ENCODE data around the gene COL4A5.

COL4A5 gene

DNA sequence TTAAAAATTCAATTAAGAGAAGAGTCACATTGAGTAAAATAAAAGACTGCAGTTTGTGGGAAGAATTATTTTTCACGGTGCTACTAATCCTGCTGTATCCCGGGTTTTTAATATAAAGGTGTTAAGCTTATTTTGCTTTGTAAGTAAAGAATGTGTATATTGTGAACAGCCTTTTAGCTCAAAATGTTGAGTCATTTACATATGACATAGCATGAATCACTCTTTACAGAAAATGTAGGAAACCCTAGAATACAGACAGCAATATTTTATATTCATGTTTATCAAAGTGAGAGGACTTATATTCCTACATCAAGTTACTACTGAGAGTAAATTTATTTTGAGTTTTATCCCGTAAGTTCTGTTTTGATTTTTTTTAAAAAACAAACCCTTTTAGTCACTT, 257.1 kb downstream of the COL4A5 start:
- no peak for FAIRE-seq
- no peak for TF ChIP-seq SPI1 (IDR thresholded peaks at IDR 0.05; ENCODE audit: low read depth, low read length)
- no peak for TF ChIP-seq TAF1 (IDR thresholded peaks at IDR 0.05; ENCODE audit: low read depth, low read length)
- TF ChIP-seq POLR2A (IDR thresholded peaks at IDR 0.05; ENCODE audit: low read depth, low read length): no peak
- no peak for TF ChIP-seq POU2F2 (IDR thresholded peaks at IDR 0.05; ENCODE audit: low read depth, low read length)
- TF ChIP-seq POLR2AphosphoS5 (IDR thresholded peaks at IDR 0.05; ENCODE audit: low read depth, low read length): no peak
- TF ChIP-seq PAX5 (IDR thresholded peaks at IDR 0.05; ENCODE audit: insufficient read depth, low read length, severe bottlenecking): no peak
- DNase-seq (ENCODE audit: insufficient read length, low spot score): no peak

DNA sequence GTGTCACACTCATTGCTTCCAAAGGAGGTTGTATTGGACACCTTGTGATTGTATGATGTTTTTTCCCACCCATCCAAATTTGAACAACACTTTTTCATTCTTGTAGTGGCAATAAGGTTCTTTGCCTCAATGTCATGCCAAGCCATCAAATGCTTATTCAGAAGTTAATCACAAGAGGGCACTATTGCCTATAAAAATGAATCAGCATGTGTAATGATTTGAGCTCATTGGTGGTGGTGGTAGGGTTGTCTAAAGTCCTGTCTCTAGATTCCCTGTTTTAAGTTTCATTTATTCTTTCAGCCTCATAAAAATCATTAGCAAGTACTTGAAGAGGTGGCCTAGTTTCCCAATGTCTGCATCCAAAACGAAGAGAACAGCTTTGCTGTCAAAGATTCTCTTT, 259.7 kb downstream of the COL4A5 start:
- TF ChIP-seq SPI1 (IDR thresholded peaks at IDR 0.05; ENCODE audit: low read depth, low read length) (no peak), PAX5 (IDR thresholded peaks at IDR 0.05; ENCODE audit: insufficient read depth, low read length, severe bottlenecking) (no peak), POLR2AphosphoS5 (IDR thresholded peaks at IDR 0.05; ENCODE audit: low read depth, low read length) (no peak), POU2F2 (IDR thresholded peaks at IDR 0.05; ENCODE audit: low read depth, low read length) (no peak), TAF1 (IDR thresholded peaks at IDR 0.05; ENCODE audit: low read depth, low read length) (no peak), POLR2A (IDR thresholded peaks at IDR 0.05; ENCODE audit: low read depth, low read length) (no peak)
- no peak for FAIRE-seq
- no peak for DNase-seq (ENCODE audit: insufficient read length, low spot score)

DNA sequence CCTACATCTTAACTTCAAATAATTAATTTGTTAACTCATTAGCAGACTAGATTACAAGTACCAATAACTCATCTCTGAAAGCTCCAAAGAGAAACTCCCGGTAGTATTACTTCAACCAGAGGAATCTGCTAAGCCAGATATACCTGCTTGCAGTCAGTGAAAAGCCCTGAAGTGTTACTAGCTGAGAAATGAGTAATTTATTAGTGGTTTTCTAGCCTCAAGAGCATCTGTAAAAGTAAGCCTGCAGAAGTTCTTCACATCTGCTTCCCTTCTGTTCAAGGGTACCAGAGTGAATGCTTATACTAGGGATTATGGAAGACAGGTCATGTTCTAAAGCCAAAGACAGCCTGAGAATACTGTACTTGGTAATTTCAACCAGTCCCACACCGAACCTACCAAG, 262.0 kb downstream of the COL4A5 start:
- no peak for DNase-seq (ENCODE audit: insufficient read length, low spot score)
- TF ChIP-seq SPI1 (IDR thresholded peaks at IDR 0.05; ENCODE audit: low read depth, low read length): no peak
- TF ChIP-seq POLR2AphosphoS5 (IDR thresholded peaks at IDR 0.05; ENCODE audit: low read depth, low read length): no peak
- no peak for TF ChIP-seq PAX5 (IDR thresholded peaks at IDR 0.05; ENCODE audit: insufficient read depth, low read length, severe bottlenecking)
- TF ChIP-seq POLR2A (IDR thresholded peaks at IDR 0.05; ENCODE audit: low read depth, low read length): no peak
- no peak for TF ChIP-seq TAF1 (IDR thresholded peaks at IDR 0.05; ENCODE audit: low read depth, low read length)
- TF ChIP-seq POU2F2 (IDR thresholded peaks at IDR 0.05; ENCODE audit: low read depth, low read length): no peak
- FAIRE-seq: no peak

DNA sequence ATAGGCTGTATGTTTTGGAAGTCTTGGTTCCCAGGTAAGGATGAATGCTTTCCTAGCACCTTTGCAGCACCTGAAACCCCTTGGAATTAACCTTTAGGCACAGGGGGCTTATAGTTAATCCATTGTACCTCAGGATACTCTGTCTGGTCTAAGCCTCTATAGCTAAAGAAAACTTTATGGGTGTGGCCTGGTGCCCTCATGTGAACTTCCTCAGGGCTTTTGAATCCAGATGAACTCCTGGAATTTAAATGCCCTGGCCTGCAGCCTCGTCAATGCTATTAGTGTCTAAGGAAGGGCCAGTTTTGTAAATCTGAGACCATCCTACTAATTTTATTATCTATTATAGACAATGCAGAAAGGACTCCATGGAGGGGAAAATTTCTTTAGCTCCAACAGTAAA, 262.9 kb downstream of the COL4A5 start:
- FAIRE-seq (no peak), DNase-seq (ENCODE audit: insufficient read length, low spot score) (no peak)
- TF ChIP-seq POLR2A (IDR thresholded peaks at IDR 0.05; ENCODE audit: low read depth, low read length) (no peak), POU2F2 (IDR thresholded peaks at IDR 0.05; ENCODE audit: low read depth, low read length) (no peak), POLR2AphosphoS5 (IDR thresholded peaks at IDR 0.05; ENCODE audit: low read depth, low read length) (no peak), TAF1 (IDR thresholded peaks at IDR 0.05; ENCODE audit: low read depth, low read length) (no peak), PAX5 (IDR thresholded peaks at IDR 0.05; ENCODE audit: insufficient read depth, low read length, severe bottlenecking) (no peak), SPI1 (IDR thresholded peaks at IDR 0.05; ENCODE audit: low read depth, low read length) (no peak)

DNA sequence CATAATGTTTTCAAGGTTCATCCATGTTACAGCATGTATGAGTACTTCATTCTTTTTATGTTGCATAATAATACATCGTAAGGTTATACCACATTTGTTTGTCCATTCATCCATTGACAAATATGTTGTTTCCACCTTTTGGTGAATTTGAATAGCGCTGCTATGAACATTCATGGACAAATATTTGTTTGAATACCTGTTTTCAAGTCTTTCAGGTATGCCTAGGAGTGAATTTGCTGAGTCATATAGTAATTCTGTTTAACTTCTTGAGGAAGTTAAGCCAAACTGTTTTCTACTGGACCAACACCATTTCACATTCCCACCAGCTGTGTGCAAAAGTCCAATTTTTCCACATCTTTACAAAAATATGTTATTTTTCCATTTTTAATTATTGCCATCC, 265.2 kb downstream of the COL4A5 start:
- no peak for DNase-seq (ENCODE audit: insufficient read length, low spot score)
- no peak for TF ChIP-seq POLR2AphosphoS5 (IDR thresholded peaks at IDR 0.05; ENCODE audit: low read depth, low read length)
- no peak for TF ChIP-seq PAX5 (IDR thresholded peaks at IDR 0.05; ENCODE audit: insufficient read depth, low read length, severe bottlenecking)
- TF ChIP-seq TAF1 (IDR thresholded peaks at IDR 0.05; ENCODE audit: low read depth, low read length): no peak
- TF ChIP-seq SPI1 (IDR thresholded peaks at IDR 0.05; ENCODE audit: low read depth, low read length): no peak
- no peak for FAIRE-seq

DNA sequence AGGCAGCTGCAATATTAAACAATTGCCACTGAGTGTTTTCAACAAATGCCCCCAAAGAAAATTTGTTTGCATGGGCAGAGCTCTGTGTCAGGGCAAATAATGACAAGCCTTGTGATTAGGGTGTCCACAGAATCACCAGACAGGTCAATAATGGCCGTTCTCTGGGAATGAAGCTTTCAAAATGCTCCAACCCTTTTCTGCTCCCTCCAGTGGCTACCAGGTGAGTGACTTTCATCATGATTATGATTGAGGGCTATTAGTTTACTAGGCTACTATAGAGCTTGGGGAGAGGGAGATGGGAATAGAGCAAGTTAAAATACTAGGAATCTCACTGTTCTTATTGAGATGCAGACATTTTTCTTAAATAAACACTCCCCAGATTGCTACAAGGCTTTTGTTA, 273.2 kb downstream of the COL4A5 start:
- no peak for DNase-seq (ENCODE audit: insufficient read length, low spot score)
- no peak for FAIRE-seq
- no peak for TF ChIP-seq TAF1 (IDR thresholded peaks at IDR 0.05; ENCODE audit: low read depth, low read length)

DNA sequence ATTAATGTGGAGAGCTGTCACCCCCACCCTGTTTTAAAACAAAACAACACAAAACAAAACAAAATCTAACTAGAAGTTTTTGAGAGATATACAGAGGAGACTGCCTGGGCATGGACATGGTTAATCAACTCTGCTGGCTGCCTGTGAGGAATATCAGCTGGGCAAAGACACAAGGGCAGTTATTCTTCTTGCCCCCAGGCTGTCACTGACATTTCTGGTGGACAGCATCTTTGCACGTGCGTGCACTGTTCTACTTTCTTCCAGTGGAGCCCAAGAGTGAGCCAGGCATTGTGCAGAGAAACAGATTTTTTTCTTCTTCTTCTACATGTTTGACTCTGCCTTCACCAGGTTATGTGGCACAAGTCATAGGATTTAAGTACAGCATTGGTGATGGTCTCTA, 282.9 kb downstream of the COL4A5 start:
- no peak for DNase-seq (ENCODE audit: insufficient read length, low spot score)
- FAIRE-seq: no peak
- TF ChIP-seq TAF1 (IDR thresholded peaks at IDR 0.05; ENCODE audit: low read depth, low read length): no peak
- no peak for TF ChIP-seq POLR2A (IDR thresholded peaks at IDR 0.05; ENCODE audit: low read depth, low read length)
- TF ChIP-seq POLR2AphosphoS5 (IDR thresholded peaks at IDR 0.05; ENCODE audit: low read depth, low read length): no peak
- TF ChIP-seq SPI1 (IDR thresholded peaks at IDR 0.05; ENCODE audit: low read depth, low read length): no peak
- no peak for TF ChIP-seq POU2F2 (IDR thresholded peaks at IDR 0.05; ENCODE audit: low read depth, low read length)
- no peak for TF ChIP-seq PAX5 (IDR thresholded peaks at IDR 0.05; ENCODE audit: insufficient read depth, low read length, severe bottlenecking)

DNA sequence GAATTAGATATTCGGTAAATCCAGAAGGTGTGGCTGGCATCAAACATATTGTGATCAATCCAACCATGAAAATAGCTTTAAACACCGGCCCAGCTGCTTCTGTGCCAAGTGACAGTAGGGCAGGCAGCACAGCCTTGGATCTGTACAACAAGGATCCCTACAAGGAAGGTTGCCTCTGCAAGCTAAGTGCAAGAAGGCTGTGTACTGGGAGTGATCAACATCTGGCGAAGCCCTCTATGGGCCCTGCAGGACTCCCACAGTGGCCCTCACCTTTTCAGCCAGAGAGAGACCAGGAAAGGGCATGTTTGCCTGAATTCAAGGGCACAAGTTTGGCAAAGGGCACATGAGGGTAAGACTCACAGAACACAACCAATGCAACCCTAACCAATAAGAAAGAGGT, 287.1 kb downstream of the COL4A5 start:
- TF ChIP-seq PAX5 (IDR thresholded peaks at IDR 0.05; ENCODE audit: insufficient read depth, low read length, severe bottlenecking) (no peak), POLR2AphosphoS5 (IDR thresholded peaks at IDR 0.05; ENCODE audit: low read depth, low read length) (no peak), POLR2A (IDR thresholded peaks at IDR 0.05; ENCODE audit: low read depth, low read length) (no peak), SPI1 (IDR thresholded peaks at IDR 0.05; ENCODE audit: low read depth, low read length) (no peak), POU2F2 (IDR thresholded peaks at IDR 0.05; ENCODE audit: low read depth, low read length) (no peak), TAF1 (IDR thresholded peaks at IDR 0.05; ENCODE audit: low read depth, low read length) (no peak)
- DNase-seq (ENCODE audit: insufficient read length, low spot score) (no peak), FAIRE-seq (no peak)

DNA sequence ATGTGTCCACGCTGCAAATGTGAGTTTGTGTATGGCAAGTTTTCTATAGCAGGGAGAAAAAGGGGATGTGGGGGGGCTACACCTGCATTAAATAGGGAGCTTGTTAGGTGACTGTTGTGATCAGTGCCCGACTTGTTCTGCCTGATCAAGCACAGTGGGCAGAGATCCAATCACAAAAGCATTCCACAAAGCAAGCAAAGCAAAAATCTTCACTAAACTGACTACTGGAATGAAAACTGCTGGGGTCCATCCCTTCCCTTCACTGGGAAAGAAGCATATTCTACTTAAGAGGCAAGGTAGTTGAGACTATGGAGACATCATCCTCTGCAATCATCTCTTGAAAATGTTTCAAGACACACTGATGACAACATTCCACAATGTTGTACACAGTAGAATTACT, 291.5 kb downstream of the COL4A5 start:
- FAIRE-seq (no peak), DNase-seq (ENCODE audit: insufficient read length, low spot score) (no peak)
- TF ChIP-seq POLR2AphosphoS5 (IDR thresholded peaks at IDR 0.05; ENCODE audit: low read depth, low read length) (no peak), TAF1 (IDR thresholded peaks at IDR 0.05; ENCODE audit: low read depth, low read length) (no peak), POU2F2 (IDR thresholded peaks at IDR 0.05; ENCODE audit: low read depth, low read length) (no peak), SPI1 (IDR thresholded peaks at IDR 0.05; ENCODE audit: low read depth, low read length) (no peak), PAX5 (IDR thresholded peaks at IDR 0.05; ENCODE audit: insufficient read depth, low read length, severe bottlenecking) (no peak), POLR2A (IDR thresholded peaks at IDR 0.05; ENCODE audit: low read depth, low read length) (no peak)

DNA sequence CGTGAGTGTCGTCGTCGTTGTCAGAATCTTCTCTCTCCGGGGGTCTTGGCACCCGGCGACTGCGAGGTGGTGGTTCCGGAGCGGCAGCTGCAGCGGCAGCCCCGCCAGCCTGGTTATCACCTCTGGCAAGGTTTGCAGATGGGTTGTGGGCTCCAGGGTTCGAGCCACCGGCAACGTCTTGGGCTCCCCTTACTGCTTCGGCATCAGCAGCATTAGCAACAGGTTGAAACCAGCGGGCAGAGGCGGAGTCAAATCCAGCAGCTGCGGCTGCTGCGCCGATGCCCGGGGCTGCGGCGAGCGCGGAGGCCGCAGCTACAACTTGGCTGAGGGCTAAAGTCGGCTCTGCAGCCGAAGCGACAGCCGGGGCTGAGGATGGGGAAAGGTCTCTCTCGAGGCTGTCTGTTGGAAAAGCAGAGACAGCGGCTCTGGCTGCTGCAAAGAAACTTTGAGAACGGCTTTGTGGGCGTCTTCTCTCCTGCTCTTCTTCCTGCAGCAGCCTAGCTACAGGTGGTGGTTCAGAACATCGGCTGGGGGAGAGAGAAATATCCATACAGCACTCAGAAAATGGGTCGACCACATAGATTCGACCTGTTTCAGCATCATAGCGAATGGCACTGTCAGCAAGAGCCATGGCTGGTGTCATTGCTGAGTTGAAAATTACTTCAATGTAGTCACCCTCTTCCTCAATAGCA, 293.1 kb downstream of the COL4A5 start:
- TF ChIP-seq PAX5 (IDR thresholded peaks at IDR 0.05; ENCODE audit: insufficient read depth, low read length, severe bottlenecking): no peak
- TF ChIP-seq TAF1 (IDR thresholded peaks at IDR 0.05; ENCODE audit: low read depth, low read length): no peak
- FAIRE-seq (no peak), DNase-seq (ENCODE audit: insufficient read length, low spot score) (no peak)

Measured in GM12891 (cell line).